A549 (cell line): Measurements from ENCODE around the gene KLHL22. TPM values are rescaled to one million over a fixed set of nuclear protein-coding genes. Genes with fewer than 3 reads are reported as not detected.

Source experiments
- ATAC-seq, 2 experiments: fragments of 200-7000 bp in 1 of 2; fragments of >200 bp in 1 of 2; cut with Nextera tagmentation in 1 of 2; cut with Tn5 transposase in 1 of 2; 3 replicates each; pipeline versions ENCODE4 v1.8.0 to v1.9.1; 2018 to 2020; ENCODE audit warnings: mild to moderate bottlenecking in 1 of 2, moderate library complexity in 1 of 2
- CTCF ChIA-PET: fragments of 300-600 bp; sonication (Branson Sonifier 250); formaldehyde crosslinking; extraction: SDS; loops from one replicate; lab custom pipeline; 2021; ENCODE audit warnings: antibody characterized with exemption, inconsistent platforms; lab: Yijun Ruan, JAX
- POLR2A ChIA-PET: fragments of 350-600 bp; formaldehyde crosslinking; extraction: SDS; loops from one replicate; lab custom pipeline; 2021; ENCODE audit warnings: antibody characterized with exemption, inconsistent platforms; lab: Yijun Ruan, JAX
- DNase-seq, 2 experiments: peaks; one replicate each; pipeline versions ENCODE4 v3.0.0 to v3.0.0-alpha.2; 2011 to 2016; ENCODE audit warnings: low read depth in 1 of 2, low spot score in 1 of 2
- FAIRE-seq: peaks from 2 replicates; lab custom pipeline; 2011; peaks lifted over from hg19 to GRCh38; lab: Jason Lieb, UNC
- H3K27ac ChIP-seq, 2 experiments: fragments of >200 bp; sonication (Bioruptor Twin); formaldehyde crosslinking; 3 replicates each; pipeline ENCODE4 v1.5.1; 2016 to 2017
- H3K4me1 ChIP-seq: fragments of >200 bp; sonication (Bioruptor Twin); formaldehyde crosslinking; 3 replicates; pipeline ENCODE4 v1.6.1; 2016
- H3K4me2 ChIP-seq: fragments of >200 bp; sonication (Bioruptor Twin); formaldehyde crosslinking; 3 replicates; pipeline ENCODE4 v1.6.1; 2016
- H3K4me3 ChIP-seq: fragments of >200 bp; sonication (Bioruptor Twin); formaldehyde crosslinking; 3 replicates; pipeline ENCODE4 v1.5.1; 2016
- H3K9me3 ChIP-seq: fragments of >200 bp; sonication (Bioruptor Twin); formaldehyde crosslinking; 3 replicates; pipeline ENCODE4 v1.6.1; 2016
- ATOH8 ChIP-seq: fragments of 250-450 bp; sonication (Bioruptor Pico); IDR thresholded peaks from 2 replicates; pipeline ENCODE4 v1.5.0; 2020; ENCODE audit warnings: low read depth, mild to moderate bottlenecking, moderate library complexity
- BHLHE40 ChIP-seq: IDR thresholded peaks from 2 replicates; pipeline ENCODE4 v1.6.1; 2012; ENCODE audit warnings: low read depth, low read length, inconsistent platforms
- CBX8 ChIP-seq: fragments of 200-600 bp; sonication (generic); IDR thresholded peaks from 2 replicates; pipeline ENCODE4 v1.6.1; 2016
- CEBPB ChIP-seq, 2 experiments: fragments of >200 bp in 1 of 2; sonication (Bioruptor Twin) in 1 of 2; formaldehyde crosslinking in 1 of 2; IDR thresholded peaks; 2 replicates each; pipeline ENCODE4 v1.6.1; 2012 to 2016
- CHD4 ChIP-seq: fragments of 200-600 bp; sonication (generic); IDR thresholded peaks from 2 replicates; pipeline ENCODE4 v1.6.1; 2016; ENCODE audit warnings: antibody characterized with exemption, mild to moderate bottlenecking, borderline replicate concordance
- EHF ChIP-seq: fragments of 250-450 bp; sonication (Bioruptor Pico); IDR thresholded peaks from 2 replicates; pipeline ENCODE4 v1.5.0; 2020; ENCODE audit warnings: mild to moderate bottlenecking
- EHMT2 ChIP-seq: fragments of 200-600 bp; sonication (generic); IDR thresholded peaks from 2 replicates; pipeline ENCODE4 v1.6.1; 2016; ENCODE audit warnings: antibody characterized with exemption, low read depth, mild to moderate bottlenecking, moderate library complexity
- ELK1 ChIP-seq: fragments of 150-350 bp; IDR thresholded peaks from 2 replicates; pipeline ENCODE4 v1.6.1; 2014; ENCODE audit warnings: low read depth, mild to moderate bottlenecking, low read length
- ESRRA ChIP-seq: fragments of 150-350 bp; IDR thresholded peaks from 2 replicates; pipeline ENCODE4 v1.6.1; 2014; ENCODE audit warnings: mild to moderate bottlenecking, low read length, borderline replicate concordance
- FOSB ChIP-seq: fragments of 250-450 bp; sonication (Bioruptor Pico); IDR thresholded peaks from 2 replicates; pipeline ENCODE4 v1.5.0; 2020; ENCODE audit warnings: mild to moderate bottlenecking, moderate library complexity
- HES2 ChIP-seq: fragments of >200 bp; sonication (Bioruptor Twin); formaldehyde crosslinking; IDR thresholded peaks from 2 replicates; pipeline ENCODE4 v1.6.1; 2016
- HEYL ChIP-seq: fragments of 250-450 bp; sonication (Bioruptor Pico); IDR thresholded peaks from 2 replicates; pipeline ENCODE4 v1.8.0; 2021; ENCODE audit warnings: mild to moderate bottlenecking, moderate library complexity
- MAX ChIP-seq: IDR thresholded peaks from 2 replicates; pipeline ENCODE4 v1.6.1; 2012
- PBX3 ChIP-seq: IDR thresholded peaks from 2 replicates; pipeline ENCODE4 v1.6.1; 2012
- RARB ChIP-seq: fragments of 250-450 bp; sonication (Bioruptor Pico); IDR thresholded peaks from 2 replicates; pipeline ENCODE4 v1.8.0; 2021; ENCODE audit warnings: mild to moderate bottlenecking, moderate library complexity
- RCOR1 ChIP-seq: fragments of 150-350 bp; IDR thresholded peaks from 2 replicates; pipeline ENCODE4 v1.6.1; 2014; ENCODE audit warnings: antibody characterized with exemption, low read length, low read depth
- RNF2 ChIP-seq: fragments of 200-600 bp; sonication (generic); IDR thresholded peaks from 2 replicates; pipeline ENCODE4 v1.6.1; 2016; ENCODE audit warnings: low read depth, mild to moderate bottlenecking, antibody characterized with exemption, moderate library complexity, borderline replicate concordance
- TFCP2L1 ChIP-seq: fragments of 250-450 bp; sonication (Bioruptor Pico); IDR thresholded peaks from 2 replicates; pipeline ENCODE4 v1.5.0; 2021; ENCODE audit warnings: mild to moderate bottlenecking
- TP53 ChIP-seq: fragments of 250-450 bp; sonication (Bioruptor Pico); IDR thresholded peaks from 2 replicates; pipeline ENCODE4 v1.5.0; 2021; ENCODE audit warnings: mild to moderate bottlenecking, moderate library complexity
- USF2 ChIP-seq: fragments of 450-650 bp; IDR thresholded peaks from 2 replicates; pipeline ENCODE4 v1.6.1; 2014; ENCODE audit warnings: antibody characterized with exemption
- ZC3H11A ChIP-seq: fragments of 450-650 bp; IDR thresholded peaks from 2 replicates; pipeline ENCODE4 v1.6.1; 2014; ENCODE audit warnings: antibody characterized with exemption, mild to moderate bottlenecking
- ZFP36 ChIP-seq: fragments of 450-650 bp; IDR thresholded peaks from 2 replicates; pipeline ENCODE4 v1.6.1; 2014; ENCODE audit warnings: borderline replicate concordance; ENCODE audit not compliant: partially characterized antibody
- ZSCAN20 ChIP-seq: fragments of 250-450 bp; sonication (Bioruptor Pico); IDR thresholded peaks from 2 replicates; pipeline ENCODE4 v1.8.0; 2022; ENCODE audit warnings: mild to moderate bottlenecking, moderate library complexity
- WGBS: methylation state at CpG from one replicate; pipeline ENCODE4 v1.1.6; 2017; ENCODE audit errors: missing lambda C conversion rate; 5-methylcytosine and 5-hydroxymethylcytosine counted together
- polyA plus RNA-seq, 4 experiments: library from polyadenylated mRNA; depleted of rRNA in 3 of 4; stranded (reverse); fragments of >200 nt; fragmentation: RNase III in 1 of 4; extraction: RNeasy Plus Mini Kit Qiagen cat#74134 plus additional on column Dnase treatment in 1 of 4; gene quantifications; 2 replicates in 3 of 4; 3 replicates in 1 of 4; pipeline ENCODE4 v1.2.3, GENCODE V29; 2011 to 2017

Gene KLHL22
- polyA plus RNA-seq, 2 of the 4 experiments (the other 2 are of a cell fraction) = 11.7 TPM

- no peaks in the 10 kb centered on the region for H3K9me3 ChIP-seq
- H3K4me1 ChIP-seq = peaks cover 45% of the 10 kb centered on the region
- 57% methylated on average over 5 of the region's 7 CpGs for WGBS
- POLR2A ChIA-PET = interaction anchor here (1.0 to 1.2 kb wide), 2 partner anchors 11 to 12 kb away, joined by 3 read pairs; no protein-coding TSS in a partner anchor
- peak overlapping the region; percentile 30; the same call in 1 of the 3 replicates for H3K4me2 ChIP-seq
- peak in 1 of 2 experiments; percentile 44; a peak in 2 of 6 replicates for ATAC-seq
- no peak for FAIRE-seq
- H3K27ac ChIP-seq = peak overlapping the region; percentile 43 to 72; a peak in 4 of 6 replicates
- TF ChIP-seq FOSB (CRISPR knock-in tag) (no peak), ZSCAN20 (CRISPR knock-in tag) (no peak), CEBPB (IDR thresholded peaks at IDR 0.05) (no peak), HEYL (CRISPR knock-in tag) (no peak), ZC3H11A (no peak), HES2 (no peak), PBX3 (no peak), TFCP2L1 (CRISPR knock-in tag) (no peak), EHF (no peak), ELK1 (no peak), BHLHE40 (no peak), MAX (no peak), CBX8 (no peak), ATOH8 (CRISPR knock-in tag) (no peak), ZFP36 (no peak)
- DNase-seq = no peak
- CTCF ChIA-PET = interaction anchor here (0.9 to 1.3 kb wide), 3 partner anchors 10 to 44 kb away, joined by 3 to 5 read pairs (median 3); no protein-coding TSS in a partner anchor
- H3K4me3 ChIP-seq = no peak overlapping the region
These were observed 24.5 kb upstream of the KLHL22 start for GRCh38 chr22:20520093-20520511.

- FAIRE-seq (no peak), DNase-seq (no peak), ATAC-seq (no peak)
- 0 out of 3 replicates have a peak overlapping the region, but pooled peaks have one; percentile 30 for H3K4me2 ChIP-seq
- peaks cover 45% of the 10 kb centered on the region for H3K4me1 ChIP-seq
- H3K27ac ChIP-seq = peak overlapping the region; percentile 43 to 72; a peak in 4 of 6 replicates
- 76% methylated on average over 4 of the region's 4 CpGs for WGBS
- ChIA-PET CTCF (interaction anchor here (1.3 kb wide), 1 partner anchor 11 kb away, joined by 5 read pairs; no protein-coding TSS in a partner anchor), POLR2A (interaction anchor here (1.0 to 1.2 kb wide), 2 partner anchors 12 kb away, joined by 3 read pairs; no protein-coding TSS in a partner anchor)
- no peak for TF ChIP-seq ESRRA
- TF ChIP-seq MAX = no peak
- no peak for TF ChIP-seq EHF
- no peak for TF ChIP-seq ATOH8 (CRISPR knock-in tag)
- no peak for TF ChIP-seq ZSCAN20 (CRISPR knock-in tag)
- TF ChIP-seq TFCP2L1 (CRISPR knock-in tag) = no peak
- no peak for TF ChIP-seq EHMT2
- no peak for TF ChIP-seq TP53 (CRISPR knock-in tag)
- no peak for TF ChIP-seq HES2
- no peak for TF ChIP-seq CHD4
- no peak for TF ChIP-seq HEYL (CRISPR knock-in tag)
- no peak for TF ChIP-seq RCOR1
- TF ChIP-seq RNF2 = no peak
- no peak for TF ChIP-seq USF2
- TF ChIP-seq RARB (CRISPR knock-in tag) = no peak
- no peak for TF ChIP-seq ELK1
- no peaks in the 10 kb centered on the region for H3K9me3 ChIP-seq
- H3K4me3 ChIP-seq = no peak overlapping the region
These were observed 24.0 kb upstream of the KLHL22 start for GRCh38 chr22:20519558-20519957.
